Activated B cell treated with CpG ODN at 0.5 μM for 24 hours (primary cell): ENCODE measurements around the gene LRP8. TPM values are rescaled to one million over a fixed set of nuclear protein-coding genes. Genes with fewer than 3 reads are reported as not detected.

ENCODE experiments used
- ATAC-seq: fragments of 200-7000 bp; cut with Tn5 transposase; one replicate; pipeline ENCODE4 v1.10.0; 2021; ENCODE audit warnings: low read depth, mild to moderate bottlenecking, moderate library complexity
- CTCF ChIA-PET: fragments of 350-600 bp; sonication (Branson Sonifier 250); formaldehyde crosslinking; loops from one replicate; lab custom pipeline; 2021; ENCODE audit warnings: antibody characterized with exemption; lab: Charles Lee
- POLR2A ChIA-PET: fragments of 350-600 bp; sonication (Branson Sonifier 250); formaldehyde crosslinking; loops from one replicate; lab custom pipeline; 2021; ENCODE audit warnings: antibody characterized with exemption; lab: Charles Lee
- DNase-seq: peaks from one replicate; pipeline ENCODE4 v3.0.0; 2022
- H3K27ac Mint-ChIP-seq: one replicate; pipeline ENCODE4 v1.8.0; 2020; ENCODE audit warnings: mixed read lengths
- H3K27me3 Mint-ChIP-seq: one replicate; pipeline ENCODE4 v1.8.0; 2021; ENCODE audit warnings: mixed read lengths
- H3K36me3 Mint-ChIP-seq: one replicate; pipeline ENCODE4 v1.8.0; 2021; ENCODE audit warnings: low read depth, mixed read lengths
- H3K4me1 Mint-ChIP-seq: one replicate; pipeline ENCODE4 v1.8.0; 2021; ENCODE audit warnings: mixed read lengths
- H3K4me3 Mint-ChIP-seq: one replicate; pipeline ENCODE4 v1.8.0; 2020; ENCODE audit warnings: mild to moderate bottlenecking, mixed read lengths
- H3K9me3 Mint-ChIP-seq: one replicate; pipeline ENCODE4 v1.8.0; 2020; ENCODE audit warnings: mixed read lengths
- intact Hi-C: fragments of 100-400 bp; cut with micrococcal nuclease; formaldehyde crosslinking; loops from one replicate; pipeline ENCODE4 v1.15.1; 2024
- total RNA-seq: library from RNA; stranded (reverse); gene quantifications from 2 replicates; pipeline ENCODE4 v1.2.3, GENCODE V29; 2022
- TF ChIP-seq, protein P1 (sequence below): fragments of 200-600 bp; IDR thresholded peaks from one replicate; pipeline ENCODE4 v1.8.0; 2022; ENCODE audit warnings: antibody characterized with exemption, mild to moderate bottlenecking

LRP8 gene
- total RNA-seq, 1 donor from 2014 or later, result 40.6 TPM

DNA sequence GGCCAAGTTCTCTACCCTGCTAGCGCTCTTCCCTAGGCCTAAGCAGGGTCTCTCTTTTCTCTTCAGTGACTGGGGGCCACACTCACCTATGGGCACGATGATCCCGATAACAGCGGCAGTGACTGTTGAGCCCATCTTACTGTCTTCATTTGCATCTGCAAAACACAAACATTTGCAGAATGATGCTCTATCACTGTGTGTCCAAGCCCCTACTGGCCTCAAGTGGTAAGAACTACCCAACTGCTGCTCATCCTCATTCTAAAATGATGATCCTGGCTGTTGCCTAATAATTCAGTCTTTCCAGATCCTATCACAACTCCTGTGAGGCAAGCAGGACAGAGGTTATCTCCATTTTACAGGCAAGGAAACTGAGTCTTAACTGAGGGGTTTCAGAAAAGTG, 72.8 kb downstream of the LRP8 start:
- DNase-seq (no peak), ATAC-seq (no peak)
- TF ChIP-seq, protein P1, sequence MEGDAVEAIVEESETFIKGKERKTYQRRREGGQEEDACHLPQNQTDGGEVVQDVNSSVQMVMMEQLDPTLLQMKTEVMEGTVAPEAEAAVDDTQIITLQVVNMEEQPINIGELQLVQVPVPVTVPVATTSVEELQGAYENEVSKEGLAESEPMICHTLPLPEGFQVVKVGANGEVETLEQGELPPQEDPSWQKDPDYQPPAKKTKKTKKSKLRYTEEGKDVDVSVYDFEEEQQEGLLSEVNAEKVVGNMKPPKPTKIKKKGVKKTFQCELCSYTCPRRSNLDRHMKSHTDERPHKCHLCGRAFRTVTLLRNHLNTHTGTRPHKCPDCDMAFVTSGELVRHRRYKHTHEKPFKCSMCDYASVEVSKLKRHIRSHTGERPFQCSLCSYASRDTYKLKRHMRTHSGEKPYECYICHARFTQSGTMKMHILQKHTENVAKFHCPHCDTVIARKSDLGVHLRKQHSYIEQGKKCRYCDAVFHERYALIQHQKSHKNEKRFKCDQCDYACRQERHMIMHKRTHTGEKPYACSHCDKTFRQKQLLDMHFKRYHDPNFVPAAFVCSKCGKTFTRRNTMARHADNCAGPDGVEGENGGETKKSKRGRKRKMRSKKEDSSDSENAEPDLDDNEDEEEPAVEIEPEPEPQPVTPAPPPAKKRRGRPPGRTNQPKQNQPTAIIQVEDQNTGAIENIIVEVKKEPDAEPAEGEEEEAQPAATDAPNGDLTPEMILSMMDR, result no peak
- Mint-ChIP-seq H3K4me1 (peaks cover 5% of the 10 kb centered on the region), H3K4me3 (no peak overlapping the region), H3K36me3 (peaks cover 27% of the 10 kb centered on the region), H3K27me3 (no peaks in the 10 kb centered on the region), H3K9me3 (no peaks in the 10 kb centered on the region), H3K27ac (no peak overlapping the region)
- intact Hi-C loops, result no loop called here
- ChIA-PET POLR2A (no interaction called here), CTCF (no interaction called here)

DNA sequence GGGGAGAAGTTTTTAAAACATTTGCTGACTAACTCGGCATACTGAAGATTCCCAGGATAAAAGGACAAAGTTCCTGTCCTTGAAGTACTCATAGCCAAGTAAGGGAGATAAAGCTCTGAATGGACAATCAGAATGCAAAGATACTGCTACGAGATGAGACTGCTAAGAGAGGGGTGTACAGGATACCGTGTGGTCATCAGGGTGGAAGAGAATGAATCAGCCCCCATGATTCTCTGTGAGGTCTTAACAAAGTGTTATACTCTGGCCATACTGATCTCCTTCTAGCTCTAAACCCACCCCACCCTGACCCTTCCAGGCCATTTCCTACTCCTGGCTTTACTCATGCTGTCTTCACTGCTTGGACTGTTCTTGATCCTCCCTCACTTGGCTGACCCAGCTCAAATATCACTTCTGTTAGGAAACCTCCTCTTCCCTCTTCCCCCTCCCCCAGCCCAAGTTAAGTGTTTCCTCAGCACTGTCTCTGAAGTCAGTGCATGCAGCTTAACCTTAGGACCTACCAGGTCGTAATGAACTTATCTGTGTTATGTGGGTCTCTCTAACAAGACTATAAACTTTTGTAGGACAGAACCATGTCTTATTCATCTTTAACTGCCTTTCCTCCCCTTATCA, 73.7 kb downstream of the LRP8 start:
- TF ChIP-seq, protein P1, result no peak
- no peaks in the 10 kb centered on the region for H3K4me1 Mint-ChIP-seq
- H3K9me3 Mint-ChIP-seq, result no peaks in the 10 kb centered on the region
- peaks cover 27% of the 10 kb centered on the region for H3K36me3 Mint-ChIP-seq
- no peak overlapping the region for H3K4me3 Mint-ChIP-seq
- intact Hi-C loops, result no loop called here
- ChIA-PET POLR2A (no interaction called here), CTCF (no interaction called here)
- ATAC-seq (no peak), DNase-seq (no peak)
- H3K27me3 Mint-ChIP-seq, result no peaks in the 10 kb centered on the region
- H3K27ac Mint-ChIP-seq, result no peak overlapping the region

DNA sequence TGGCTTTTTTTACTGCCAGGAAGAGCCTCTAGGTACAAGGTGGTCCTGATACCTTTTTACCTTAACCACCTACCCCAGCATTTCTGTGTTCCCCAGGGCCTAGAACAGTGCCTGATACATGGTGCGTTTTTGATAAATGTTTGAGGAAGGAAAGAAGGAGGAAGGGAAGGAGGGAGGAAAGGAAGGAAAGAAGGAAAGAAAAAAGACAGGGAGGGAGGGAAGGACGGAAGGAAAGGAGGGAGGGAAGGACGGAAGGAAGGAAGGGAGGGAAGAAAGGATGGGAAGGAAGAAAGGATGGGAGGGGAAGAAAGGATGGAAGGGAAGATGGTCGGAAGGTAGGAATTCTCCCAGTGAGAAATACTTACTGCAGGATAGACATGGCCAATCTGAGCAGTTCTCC, 77.5 kb downstream of the LRP8 start:
- ChIA-PET POLR2A (no interaction called here), CTCF (no interaction called here)
- H3K36me3 Mint-ChIP-seq, result peaks cover 13% of the 10 kb centered on the region
- intact Hi-C loops, result no loop called here
- no peaks in the 10 kb centered on the region for H3K9me3 Mint-ChIP-seq
- H3K4me1 Mint-ChIP-seq, result peaks cover 21% of the 10 kb centered on the region
- H3K27ac Mint-ChIP-seq, result no peak overlapping the region
- H3K4me3 Mint-ChIP-seq, result no peak overlapping the region
- DNase-seq, result no peak
- ATAC-seq, result no peak
- H3K27me3 Mint-ChIP-seq, result no peaks in the 10 kb centered on the region
- TF ChIP-seq, protein P1, result no peak

DNA sequence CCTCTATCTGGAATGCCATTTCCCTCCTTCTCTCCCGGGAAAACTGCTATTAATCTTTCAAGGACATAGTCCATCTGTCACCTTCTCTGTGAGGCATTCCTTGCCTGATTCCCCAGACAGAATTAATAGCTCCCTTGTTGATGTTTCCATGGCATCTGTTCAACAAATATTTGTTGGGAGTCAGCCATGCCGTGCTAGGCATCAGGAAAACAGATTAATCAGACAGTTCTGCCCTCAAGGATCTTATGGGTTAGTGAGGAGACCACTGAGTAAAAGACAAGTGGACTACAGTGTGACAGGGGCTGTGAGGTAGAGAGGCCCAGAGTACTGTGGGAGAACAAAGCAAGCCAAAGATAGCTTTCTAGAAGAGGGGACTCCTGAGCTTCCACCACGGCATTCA, 78.2 kb downstream of the LRP8 start:
- DNase-seq (no peak), ATAC-seq (no peak)
- ChIA-PET CTCF (no interaction called here), POLR2A (no interaction called here)
- TF ChIP-seq, protein P1, result no peak
- Mint-ChIP-seq H3K27ac (no peak overlapping the region), H3K36me3 (peaks cover 10% of the 10 kb centered on the region), H3K9me3 (no peaks in the 10 kb centered on the region), H3K4me1 (peaks cover 26% of the 10 kb centered on the region), H3K27me3 (no peaks in the 10 kb centered on the region), H3K4me3 (no peak overlapping the region)
- intact Hi-C loops, result no loop called here

DNA sequence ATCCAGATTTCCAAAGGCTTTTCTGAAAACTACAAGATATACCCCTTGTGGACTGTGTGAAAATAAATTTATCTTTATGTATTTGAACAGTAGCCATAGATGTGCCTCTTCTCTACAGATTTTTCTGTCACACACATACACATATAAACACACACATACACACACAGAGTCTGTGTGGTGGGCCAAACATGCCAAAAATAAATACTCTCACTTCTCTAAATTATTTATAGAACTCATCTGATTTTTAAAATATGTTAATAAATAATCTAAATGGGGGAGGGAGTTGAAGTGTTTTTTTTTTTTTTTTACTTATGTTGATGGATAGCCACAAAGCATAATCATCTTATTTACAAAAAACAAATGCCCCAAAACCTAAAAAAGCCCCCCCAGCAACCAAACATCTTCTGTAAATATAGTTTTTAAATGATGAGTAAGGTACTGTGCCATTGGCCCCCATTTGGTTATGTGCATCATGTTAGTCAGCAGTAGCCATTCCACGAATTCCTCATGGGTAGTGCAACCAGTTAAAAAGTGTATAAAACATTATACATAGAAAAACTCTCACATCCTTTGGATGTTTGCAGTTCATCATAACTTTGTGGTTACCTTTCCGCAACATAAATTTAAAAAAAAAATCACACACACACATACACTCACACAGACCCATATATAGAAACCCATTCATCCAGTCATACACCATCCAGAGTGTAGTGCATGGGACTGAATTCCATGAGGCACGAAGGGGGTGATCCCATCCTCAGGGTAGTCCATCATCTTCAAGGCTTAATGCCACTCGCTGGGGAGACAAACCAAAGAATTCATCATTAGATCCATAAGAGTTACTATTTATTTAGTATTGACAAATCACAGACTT, 81.4 kb downstream of the LRP8 start:
- H3K9me3 Mint-ChIP-seq, result no peaks in the 10 kb centered on the region
- ATAC-seq, result peak; percentile 50

More for the DNA sequence above, 81.4 kb downstream of the LRP8 start:
- H3K27ac Mint-ChIP-seq, result no peak overlapping the region
- ChIA-PET CTCF (interaction anchor here (0.6 kb wide), 1 partner anchor 1348 kb away, joined by 3 read pairs; no protein-coding TSS in a partner anchor), POLR2A (no interaction called here)
- TF ChIP-seq, protein P1, result no peak
- no peak overlapping the region for H3K4me3 Mint-ChIP-seq
- H3K4me1 Mint-ChIP-seq, result peaks cover 30% of the 10 kb centered on the region
- DNase-seq, result no peak
- intact Hi-C loops, result no loop called here
- H3K27me3 Mint-ChIP-seq, result no peaks in the 10 kb centered on the region
- H3K36me3 Mint-ChIP-seq, result peaks cover 6% of the 10 kb centered on the region
